Spleen (tissue), 11 donors: Measurements from ENCODE around the gene CLDN6. TPM values are rescaled to one million over a fixed set of nuclear protein-coding genes. Genes with fewer than 3 reads are reported as not detected.

ENCODE experiments used
- DNase-seq: peaks from one replicate; pipeline ENCODE4 v3.0.0-alpha.2; 2020
- H3K27ac ChIP-seq, 8 donors: fragments of 200-600 bp; sonication (generic) in 7 of 8; 1 replicate in 4 of 8; 2 replicates in 4 of 8; pipeline versions ENCODE4 v1.5.0 to v1.8.0; 2016 to 2021; ENCODE audit warnings: inconsistent platforms in 4 of 8, mild to moderate bottlenecking in 4 of 8, moderate library complexity in 1 of 8
- H3K27me3 ChIP-seq, 7 donors: fragments of 200-600 bp; sonication (generic) in 6 of 7; replicated peaks in 1 of 7; 1 replicate in 4 of 7; 2 replicates in 3 of 7; pipeline versions ENCODE4 v1.5.0 to v1.8.0; 2016 to 2021; ENCODE audit warnings: inconsistent platforms in 3 of 7, mild to moderate bottlenecking in 1 of 7
- H3K36me3 ChIP-seq, 6 donors: fragments of 200-600 bp; sonication (generic) in 5 of 6; 1 replicate in 4 of 6; 2 replicates in 2 of 6; pipeline versions ENCODE4 v1.5.0 to v1.8.0; 2016 to 2021; ENCODE audit warnings: inconsistent platforms in 2 of 6
- H3K4me1 ChIP-seq, 6 donors: fragments of 200-600 bp; sonication (generic) in 5 of 6; 1 replicate in 3 of 6; 2 replicates in 3 of 6; pipeline versions ENCODE4 v1.5.0 to v1.8.0; 2016 to 2021; ENCODE audit warnings: inconsistent platforms in 3 of 6
- H3K4me3 ChIP-seq, 8 donors: fragments of 200-600 bp; sonication (generic) in 7 of 8; 1 replicate in 4 of 8; 2 replicates in 4 of 8; pipeline versions ENCODE4 v1.5.0 to v1.8.0; 2016 to 2021; ENCODE audit warnings: inconsistent platforms in 4 of 8, mild to moderate bottlenecking in 4 of 8, moderate library complexity in 2 of 8
- H3K9me3 ChIP-seq, 8 donors: fragments of 200-600 bp; sonication (generic) in 7 of 8; 1 replicate in 4 of 8; 2 replicates in 4 of 8; pipeline versions ENCODE4 v1.5.0 to v1.8.0; 2016 to 2021; ENCODE audit warnings: inconsistent platforms in 4 of 8
- CTCF ChIP-seq, 11 experiments: fragments of 200-600 bp in 7 of 11; fragments of 450-650 bp in 4 of 11; sonication (generic) in 4 of 11; IDR thresholded peaks in 8 of 11; conservative IDR thresholded peaks in 3 of 11; 1 replicate in 7 of 11; 2 replicates in 4 of 11; pipeline versions ENCODE4 v1.4.0 to v1.8.0; 2016 to 2021; ENCODE audit warnings: antibody characterized with exemption in 11 of 11, inconsistent platforms in 4 of 11, mild to moderate bottlenecking in 1 of 11
- POLR2A ChIP-seq, 3 donors: fragments of 450-650 bp; IDR thresholded peaks; one replicate each; pipeline ENCODE4 v1.5.1; 2017; ENCODE audit warnings: antibody characterized with exemption in 3 of 3, mild to moderate bottlenecking in 1 of 3
- POLR2AphosphoS5 ChIP-seq, 3 donors: sonication (generic); formaldehyde crosslinking; IDR thresholded peaks; one replicate each; pipeline ENCODE4 v1.5.1; 2017; ENCODE audit warnings: antibody characterized with exemption in 3 of 3
- WGBS, 5 donors: extraction: QIAGEN DNeasy Blood & Tissue Kit in 3 of 5; methylation state at CpG; one replicate each; pipeline versions ENCODE4 v1.1.5 to v1.1.7; 2013 to 2018; 5-methylcytosine and 5-hydroxymethylcytosine counted together
- intact Hi-C: fragments of 100-400 bp; cut with DNase I; formaldehyde crosslinking; loops from one replicate; pipeline ENCODE4 v1.15.0; 2023; ENCODE audit warnings: low total_unique reads
- polyA plus RNA-seq, 3 donors: library from polyadenylated mRNA; stranded (reverse); fragments of 200-250 nt; gene quantifications; one replicate each; pipeline ENCODE4 v1.2.1, GENCODE V29; 2013
- total RNA-seq, 7 donors: library from RNA; depleted of rRNA in 3 of 7; stranded (reverse); fragments of >200 nt in 3 of 7; fragmentation: NEBNext Ultra II Directional in 4 of 7; extraction: Animal tissue kit (Norgen Biotek cat#: 25700) in 4 of 7; gene quantifications; one replicate each; pipeline versions ENCODE4 v1.1.0 to v1.2.1, GENCODE V29; 2016 to 2021
- donor health status: healthy with polysubstance abuse.
- donor health status: DM: no; HTN: no; CAD: no; lungs with moderate emphysema.
- donor health status: DM: no; HTN: no; CAD: no.
- donor health status: Bipolar disorder and iron deficiency.
- donor health status: healthy.
- donor health status: DM: no; HTN: no; CAD: no.
- donor health status: DM: yes; HTN: yes; CAD: no.

Gene CLDN6
- total and polyA plus RNA-seq, 10 donors: not detected

- H3K27me3 ChIP-seq: no peaks in the 10 kb centered on the region
- WGBS, 5 donors: 41 to 60% (median 50%) methylated on average over 13 of the region's 13 CpGs
- DNase-seq: no peak
- TF ChIP-seq CTCF (IDR thresholded peaks at IDR 0.05 in 8 of 11, conservative IDR thresholded peaks at IDR 0.05 in 3 of 11): no peak
- TF ChIP-seq POLR2AphosphoS5 (IDR thresholded peaks at IDR 0.05): peak; percentile 30 to 81 (median 77)
- H3K9me3 ChIP-seq: no peaks in the 10 kb centered on the region
- H3K4me3 ChIP-seq: peak within 1 kb of the TSS; percentile 41 to 79 (median 58)
- peaks cover 8 to 88% (median 42%) of the 10 kb centered on the region in 6 donors for H3K4me1 ChIP-seq
- peaks cover 0 to 30% (median 2%) of the 10 kb centered on the region in 6 donors for H3K36me3 ChIP-seq
- intact Hi-C loops: no loop called here
- peak within 1 kb of the TSS; percentile 79 to 87 (median 84) for H3K27ac ChIP-seq
These were observed 47.2 kb upstream of the CLDN6 start, which contains the start of gene IL32 for GRCh38 chr16:3065069-3065741. Gene IL32, plus strand, starts transcription at chr16:3065640. Its CDS starts 172 bp downstream, at chr16:3065812.

DNA sequence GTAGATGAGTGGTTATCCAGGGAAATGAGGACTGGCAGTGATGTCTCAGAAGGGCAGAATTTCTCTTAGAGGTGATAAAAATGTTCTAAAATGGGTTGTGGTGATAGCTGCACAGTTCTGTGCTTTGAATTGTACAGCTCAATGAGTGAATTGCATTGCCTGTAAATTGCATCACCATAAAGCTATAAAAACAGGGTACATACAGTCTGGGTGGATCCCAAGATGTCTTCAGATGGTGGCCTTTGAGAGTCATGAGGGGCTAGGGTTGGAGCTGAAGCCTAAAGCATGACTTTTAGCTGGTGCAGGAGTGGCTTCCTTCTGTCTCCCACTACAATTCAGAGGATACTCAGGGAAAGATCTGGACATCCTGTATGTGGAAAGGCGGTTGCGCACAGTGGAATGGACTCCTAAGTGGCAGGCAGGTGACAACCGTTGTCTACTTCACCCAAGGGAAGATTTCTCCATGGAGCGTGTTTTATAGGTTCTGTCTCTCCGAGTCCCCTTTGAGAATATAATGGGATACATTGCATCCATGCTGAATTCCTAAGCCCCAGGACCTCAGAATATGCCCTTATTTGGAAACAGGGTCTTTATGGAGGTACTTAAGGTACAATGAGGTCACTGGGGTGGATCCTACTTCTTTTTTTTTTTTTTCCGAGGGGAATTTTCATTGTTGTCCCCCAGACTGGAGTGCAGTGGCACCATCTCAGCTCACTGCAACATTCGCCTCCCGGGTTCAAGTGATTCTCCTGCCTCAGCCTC, 45.8 kb upstream of the CLDN6 start:
- intact Hi-C loops: no loop called here
- H3K27me3 ChIP-seq: no peaks in the 10 kb centered on the region
- H3K27ac ChIP-seq: peak overlapping the region in 6 of 8 donors; percentile 79 to 87 (median 84)
- no peaks in the 10 kb centered on the region for H3K9me3 ChIP-seq
- 92 to 97% (median 94%) methylated on average over 8 of the region's 8 CpGs for WGBS, 5 donors
- no peak for DNase-seq
- H3K4me1 ChIP-seq: peaks cover 12 to 90% (median 45%) of the 10 kb centered on the region in 6 donors
- H3K36me3 ChIP-seq: peaks cover 0 to 19% (median 0%) of the 10 kb centered on the region in 6 donors
- no peak overlapping the region for H3K4me3 ChIP-seq
- no peak for TF ChIP-seq POLR2AphosphoS5 (IDR thresholded peaks at IDR 0.05)

DNA sequence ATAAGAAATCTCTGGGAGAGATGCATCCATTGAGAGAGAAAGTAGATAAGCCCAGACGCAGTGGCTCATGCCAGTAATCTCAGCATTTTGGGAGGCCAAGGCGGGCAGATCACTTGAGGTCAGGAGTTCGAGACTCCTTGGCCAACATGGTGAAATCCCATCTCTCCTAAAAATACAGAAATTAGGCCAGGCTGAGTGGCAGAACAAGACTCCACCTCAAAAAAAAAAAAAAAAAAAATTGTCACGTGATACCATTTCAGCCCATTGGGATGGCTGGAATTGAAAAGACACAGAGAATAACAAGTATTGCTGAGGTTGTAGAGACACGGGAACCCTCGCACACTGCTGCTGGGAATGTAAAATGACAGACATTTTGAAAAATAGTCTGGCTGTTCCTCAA, 44.6 kb upstream of the CLDN6 start:
- Histone ChIP-seq H3K4me1 (peaks cover 13 to 90% (median 49%) of the 10 kb centered on the region in 6 donors), H3K9me3 (no peaks in the 10 kb centered on the region), H3K27ac (peak overlapping the region in 3 of 8 donors; percentile 37 to 92 (median 51)), H3K4me3 (no peak overlapping the region), H3K36me3 (peaks cover 0 to 19% (median 0%) of the 10 kb centered on the region in 6 donors), H3K27me3 (no peaks in the 10 kb centered on the region)
- TF ChIP-seq POLR2AphosphoS5 (IDR thresholded peaks at IDR 0.05): no peak
- no peak for TF ChIP-seq POLR2A (IDR thresholded peaks at IDR 0.05)
- no peak for TF ChIP-seq CTCF (IDR thresholded peaks at IDR 0.05 in 8 of 11, conservative IDR thresholded peaks at IDR 0.05 in 3 of 11)
- 84 to 93% (median 89%) methylated on average over 6 of the region's 6 CpGs for WGBS, 5 donors
- intact Hi-C loops: no loop called here
- no peak for DNase-seq

- Histone ChIP-seq H3K4me1 (peaks cover 13 to 99% (median 62%) of the 10 kb centered on the region in 6 donors), H3K27me3 (no peaks in the 10 kb centered on the region), H3K36me3 (peaks cover 0 to 30% (median 0%) of the 10 kb centered on the region in 6 donors), H3K4me3 (peak overlapping the region in 1 of 8 donors; percentile 97), H3K27ac (peak overlapping the region in 6 of 8 donors; percentile 89 to 96 (median 92)), H3K9me3 (no peaks in the 10 kb centered on the region)
- intact Hi-C loops: no loop called here
- TF ChIP-seq POLR2A (IDR thresholded peaks at IDR 0.05) (no peak), POLR2AphosphoS5 (IDR thresholded peaks at IDR 0.05) (no peak), CTCF (IDR thresholded peaks at IDR 0.05 in 8 of 11, conservative IDR thresholded peaks at IDR 0.05 in 3 of 11) (no peak)
- 84 to 91% (median 90%) methylated on average over 12 to 14 of the region's 14 CpGs for WGBS, 5 donors
- no peak for DNase-seq
These were observed 42.5 kb upstream of the CLDN6 start for GRCh38 chr16:3060339-3061127.
